ENCODE results near the gene DBNDD2.

- TF ChIP-seq YY1 (IDR thresholded peaks at IDR 0.05; ENCODE audit: low read depth) (no peak), REST (IDR thresholded peaks at IDR 0.05; ENCODE audit: low read depth) (no peak), USF1 (IDR thresholded peaks at IDR 0.05) (no peak), TAF1 (IDR thresholded peaks at IDR 0.05; ENCODE audit: low read depth) (no peak), EP300 (IDR thresholded peaks at IDR 0.05; ENCODE audit: borderline replicate concordance) (no peak)
Measured at GRCh38 chr20:45452238-45452637, 44.1 kb downstream of the DBNDD2 start.
